Endothelial cell of umbilical vein (primary cell): ENCODE measurements around the gene MAST4. TPM values are rescaled to one million over a fixed set of nuclear protein-coding genes. Genes with fewer than 3 reads are reported as not detected.

ENCODE experiments used
- BruUV-seq: library from RNA; stranded (reverse); fragments of 400-500 nt; replicated peaks from 2 replicates; lab custom pipeline; 2021; lab: Mats Ljungman, UMichigan
- CTCF ChIA-PET: fragments of 300-600, 350-600 bp; sonication (Branson Sonifier 250); formaldehyde crosslinking; loops from one replicate; lab custom pipeline; 2021; ENCODE audit warnings: antibody characterized with exemption, inconsistent platforms; lab: Charles Lee
- POLR2A ChIA-PET: fragments of 300-600, 350-600 bp; sonication (Branson Sonifier 250); formaldehyde crosslinking; loops from one replicate; lab custom pipeline; 2021; ENCODE audit warnings: antibody characterized with exemption, inconsistent platforms; lab: Charles Lee
- DNase-seq: peaks from one replicate; pipeline ENCODE4 v3.0.0-alpha.2; 2011; ENCODE audit warnings: low read depth, low spot score
- FAIRE-seq: peaks from 2 replicates; lab custom pipeline; 2011; peaks lifted over from hg19 to GRCh38; lab: Jason Lieb, UNC
- H2AFZ ChIP-seq: 2 replicates; pipeline ENCODE4 v1.6.0; 2012; ENCODE audit warnings: low read depth, low read length, control low read depth, inconsistent platforms
- H3K27ac ChIP-seq: 2 replicates; pipeline ENCODE4 v1.5.1; 2011; ENCODE audit warnings: low read depth, mild to moderate bottlenecking, control low read depth, low read length, moderate library complexity; ENCODE audit not compliant: insufficient read depth
- H3K27me3 ChIP-seq, 2 experiments: 2 replicates each; pipeline versions ENCODE4 v1.6.0 to v1.6.1; 2011; ENCODE audit warnings: low read length in 2 of 2, mixed read lengths in 1 of 2; ENCODE audit not compliant: control insufficient read depth in 2 of 2, insufficient read depth in 2 of 2
- H3K36me3 ChIP-seq, 2 experiments: 2 replicates in 1 of 2; 3 replicates in 1 of 2; pipeline ENCODE4 v1.5.1; 2011; ENCODE audit warnings: low read length in 2 of 2, mild to moderate bottlenecking in 1 of 2, moderate library complexity in 1 of 2; ENCODE audit not compliant: control insufficient read depth in 2 of 2, insufficient read depth in 2 of 2; ENCODE audit errors: extremely low read depth in 1 of 2
- H3K4me1 ChIP-seq: 3 replicates; pipeline ENCODE4 v1.5.1; 2011; ENCODE audit warnings: mild to moderate bottlenecking, low read length; ENCODE audit not compliant: control insufficient read depth, insufficient read depth; ENCODE audit errors: extremely low read depth
- H3K4me2 ChIP-seq: 2 replicates; pipeline ENCODE4 v1.6.1; 2011; ENCODE audit warnings: low read length, control low read depth, mixed read lengths; ENCODE audit not compliant: insufficient read depth
- H3K4me3 ChIP-seq, 3 experiments: fragments of 200-600 bp in 1 of 3; sonication (generic), shearing (Covaris generic) in 1 of 3; replicated peaks in 1 of 3; 2 replicates each; pipeline ENCODE4 v1.5.1; 2011 to 2016; ENCODE audit warnings: control low read depth in 3 of 3, low read length in 3 of 3, mild to moderate bottlenecking in 2 of 3, inconsistent platforms in 1 of 3, low read depth in 1 of 3, moderate library complexity in 1 of 3; ENCODE audit not compliant: insufficient read depth in 1 of 3
- H3K79me2 ChIP-seq: 2 replicates; pipeline ENCODE4 v1.6.0; 2012; ENCODE audit warnings: low read length, inconsistent platforms; ENCODE audit not compliant: control insufficient read depth, insufficient read depth
- H3K9ac ChIP-seq: replicated peaks from 2 replicates; pipeline ENCODE3; 2011; ENCODE audit warnings: low read length, control low read depth; ENCODE audit not compliant: insufficient read depth; ENCODE audit errors: extremely low read depth
- H3K9me1 ChIP-seq: replicated peaks from 3 replicates; pipeline ENCODE4 v1.6.0; 2011; ENCODE audit warnings: mild to moderate bottlenecking, low read length; ENCODE audit not compliant: control insufficient read depth, insufficient read depth; ENCODE audit errors: extremely low read depth
- H3K9me3 ChIP-seq: replicated peaks from 2 replicates; pipeline ENCODE4 v1.5.1; 2012; ENCODE audit warnings: low read length, inconsistent platforms; ENCODE audit not compliant: control insufficient read depth, insufficient read depth
- H4K20me1 ChIP-seq: replicated peaks from 2 replicates; pipeline ENCODE3; 2011; ENCODE audit warnings: mild to moderate bottlenecking, low read length; ENCODE audit not compliant: control insufficient read depth, insufficient read depth; ENCODE audit errors: extremely low read depth
- EZH2 ChIP-seq: IDR thresholded peaks from 2 replicates; pipeline ENCODE4 v1.6.1; 2012; ENCODE audit warnings: borderline replicate concordance, low read depth, mild to moderate bottlenecking, moderate library complexity, low read length, inconsistent platforms; ENCODE audit not compliant: severe bottlenecking
- FOS ChIP-seq: IDR thresholded peaks from 2 replicates; pipeline ENCODE4 v1.6.1; 2011; ENCODE audit warnings: mild to moderate bottlenecking, low read length, moderate library complexity, borderline replicate concordance; ENCODE audit not compliant: insufficient read depth
- GATA2 ChIP-seq: IDR thresholded peaks from 2 replicates; pipeline ENCODE4 v1.7.0; 2011; ENCODE audit warnings: low read depth, mild to moderate bottlenecking, moderate library complexity, mixed read lengths, low read length; ENCODE audit not compliant: insufficient read length, insufficient read depth
- JUN ChIP-seq: IDR thresholded peaks from 2 replicates; pipeline ENCODE4 v1.6.1; 2011; ENCODE audit warnings: borderline replicate concordance, low read depth; ENCODE audit not compliant: insufficient read length, insufficient read depth
- MAX ChIP-seq: IDR thresholded peaks from 2 replicates; pipeline ENCODE4 v1.6.1; 2011; ENCODE audit not compliant: insufficient read depth, insufficient read length
- MYC ChIP-seq: IDR thresholded peaks from one replicate; pipeline ENCODE4 v1.6.1; 2011; ENCODE audit warnings: mild to moderate bottlenecking, low read depth, low read length
- POLR2A ChIP-seq: IDR thresholded peaks from 2 replicates; pipeline ENCODE4 v1.6.1; 2012; ENCODE audit warnings: low read depth, mild to moderate bottlenecking, control low read depth, low read length
- POLR2AphosphoS5 ChIP-seq: IDR thresholded peaks from 2 replicates; pipeline ENCODE4 v1.6.1; 2012; ENCODE audit warnings: low read depth, mild to moderate bottlenecking, control low read depth, low read length, moderate library complexity; ENCODE audit not compliant: insufficient read depth
- dilution Hi-C: fragments of 300-500 bp; cut with MboI; formaldehyde crosslinking; loops from one replicate; pipeline ENCODE4 v1.15.0; 2019; ENCODE audit warnings: low sequenced_read_pairs; ENCODE audit not compliant: extremely low pct_ligation_motif_present
- intact Hi-C: fragments of 100-400 bp; cut with micrococcal nuclease; formaldehyde crosslinking; loops from one replicate; pipeline ENCODE4 v1.10.0; 2022
- polyA plus RNA-seq, 4 experiments: library from polyadenylated mRNA; depleted of rRNA in 3 of 4; stranded (reverse) in 3 of 4; unstranded in 1 of 4; fragments of >200 nt; gene quantifications; 2 replicates each; pipeline versions ENCODE4 v1.2.1 to v1.2.3, GENCODE V29; 2011 to 2012; ENCODE audit warnings: missing spikeins in 1 of 4
- total RNA-seq: library from RNA; stranded (reverse); gene quantifications from 2 replicates; pipeline ENCODE4 v1.2.3, GENCODE V29; 2021
- TF ChIP-seq, protein P1 (sequence below), 2 donors: IDR thresholded peaks; 1 replicate in 1 of 2; 2 replicates in 1 of 2; pipeline ENCODE4 v1.5.1; 2011; ENCODE audit warnings: low read length in 2 of 2, mild to moderate bottlenecking in 2 of 2, moderate library complexity in 2 of 2, control low read depth in 1 of 2, inconsistent platforms in 1 of 2, low read depth in 1 of 2; ENCODE audit not compliant: insufficient read depth in 1 of 2; ENCODE audit errors: extremely low read depth in 1 of 2

MAST4 gene
- total and polyA plus RNA-seq, 2 donors (not counting 3 experiments of a cell fraction or from before 2014, with no cell fraction given): 40.2 to 116 TPM

GRCh38 chr5:67027171-67027570 lies 431.0 kb downstream of the MAST4 start:
- Histone ChIP-seq H3K9me3 (no peaks in the 10 kb centered on the region), H3K4me1 (peaks cover 33% of the 10 kb centered on the region), H3K27me3 (no peaks in the 10 kb centered on the region), H3K36me3 (no peaks in the 10 kb centered on the region), H3K79me2 (peaks cover 67% of the 10 kb centered on the region), H3K4me2 (no peak overlapping the region), H2AFZ (no peak overlapping the region), H3K9me1 (no peaks in the 10 kb centered on the region), H3K4me3 (no peak overlapping the region), H4K20me1 (peaks cover 6% of the 10 kb centered on the region), H3K27ac (no peak overlapping the region), H3K9ac (no peak overlapping the region)
- dilution Hi-C loops (no loop called here), intact Hi-C loops (no loop called here)
- BruUV-seq: no TSS peak
- TF ChIP-seq GATA2: no peak
- no peak for TF ChIP-seq EZH2
- no peak for TF ChIP-seq POLR2AphosphoS5
- TF ChIP-seq, protein P1, sequence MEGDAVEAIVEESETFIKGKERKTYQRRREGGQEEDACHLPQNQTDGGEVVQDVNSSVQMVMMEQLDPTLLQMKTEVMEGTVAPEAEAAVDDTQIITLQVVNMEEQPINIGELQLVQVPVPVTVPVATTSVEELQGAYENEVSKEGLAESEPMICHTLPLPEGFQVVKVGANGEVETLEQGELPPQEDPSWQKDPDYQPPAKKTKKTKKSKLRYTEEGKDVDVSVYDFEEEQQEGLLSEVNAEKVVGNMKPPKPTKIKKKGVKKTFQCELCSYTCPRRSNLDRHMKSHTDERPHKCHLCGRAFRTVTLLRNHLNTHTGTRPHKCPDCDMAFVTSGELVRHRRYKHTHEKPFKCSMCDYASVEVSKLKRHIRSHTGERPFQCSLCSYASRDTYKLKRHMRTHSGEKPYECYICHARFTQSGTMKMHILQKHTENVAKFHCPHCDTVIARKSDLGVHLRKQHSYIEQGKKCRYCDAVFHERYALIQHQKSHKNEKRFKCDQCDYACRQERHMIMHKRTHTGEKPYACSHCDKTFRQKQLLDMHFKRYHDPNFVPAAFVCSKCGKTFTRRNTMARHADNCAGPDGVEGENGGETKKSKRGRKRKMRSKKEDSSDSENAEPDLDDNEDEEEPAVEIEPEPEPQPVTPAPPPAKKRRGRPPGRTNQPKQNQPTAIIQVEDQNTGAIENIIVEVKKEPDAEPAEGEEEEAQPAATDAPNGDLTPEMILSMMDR (IDR thresholded peaks at IDR 0.05; ENCODE audit: extremely low read depth in 1 of 2, insufficient read depth in 1 of 2, low read depth in 1 of 2, low read length in 2 of 2): no peak
- no peak for TF ChIP-seq POLR2A
- TF ChIP-seq MAX: no peak
- TF ChIP-seq MYC: no peak
- no peak for TF ChIP-seq JUN
- TF ChIP-seq FOS: no peak
- ChIA-PET CTCF (interaction anchor here (1.1 to 2.3 kb wide), 2 partner anchors 11 to 12 kb away, joined by 4 to 7 read pairs; no protein-coding TSS in a partner anchor), POLR2A (interaction anchor here (0.6 kb wide), 1 partner anchor 31 kb away, joined by 4 read pairs; no protein-coding TSS in a partner anchor)
- DNase-seq (no peak), FAIRE-seq (no peak)
